Stimulated activated CD8-positive, alpha-beta memory T cell treated with anti-CD3 and anti-CD28 coated beads, Interleukin-4, amount 100 ng/mL, for 4 hours (primary cell): Measurements from ENCODE around the gene DSC1.

Source experiments
- DNase-seq, 2 donors: peaks; one replicate each; pipeline ENCODE4 v3.0.0-alpha.2; 2020; ENCODE audit warnings: low read depth in 2 of 2, low spot score in 1 of 2

The DSC1 gene

DNA sequence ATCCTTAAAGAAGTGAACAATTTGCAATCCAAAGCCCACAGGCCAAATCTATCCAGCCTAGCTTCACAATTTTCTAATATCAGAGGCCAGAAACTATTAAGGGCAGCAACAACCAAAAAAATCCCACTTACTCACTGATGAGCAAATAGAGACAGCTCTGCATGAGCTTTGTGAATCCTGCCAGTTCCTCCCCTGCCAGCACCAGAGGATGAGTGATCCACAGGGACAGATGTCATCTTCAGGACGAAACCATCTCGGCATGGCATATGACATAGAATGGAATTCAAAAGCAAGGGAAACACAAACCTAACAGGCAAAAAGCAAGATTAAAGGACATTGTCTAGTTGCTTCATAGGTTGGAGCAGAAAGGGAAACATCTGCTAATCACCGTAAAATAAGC lies 58.2 kb downstream of the DSC1 start:
- no peak for DNase-seq

DNA sequence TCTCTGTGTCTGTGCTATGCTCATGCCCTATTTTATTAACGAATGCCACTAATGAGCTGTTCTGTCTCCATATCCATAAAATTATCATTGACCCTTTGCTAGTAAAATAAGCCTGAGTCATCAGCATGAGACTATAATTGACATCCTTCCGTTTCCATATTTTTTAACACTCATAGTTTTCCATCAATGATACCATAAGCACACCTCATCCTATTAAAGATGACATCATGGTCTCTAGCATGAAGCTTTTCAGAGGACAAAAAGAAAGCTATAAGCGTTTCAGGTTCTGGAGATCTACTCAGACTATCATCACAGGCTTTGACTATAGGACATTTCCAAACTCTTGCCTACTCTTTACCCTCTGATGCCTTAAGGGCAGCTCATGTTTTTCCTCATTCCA lies 59.2 kb downstream of the DSC1 start:
- DNase-seq = no peak

GRCh38 chr18:31102941-31103340 lies 59.7 kb downstream of the DSC1 start:
- DNase-seq = no peak

DNA sequence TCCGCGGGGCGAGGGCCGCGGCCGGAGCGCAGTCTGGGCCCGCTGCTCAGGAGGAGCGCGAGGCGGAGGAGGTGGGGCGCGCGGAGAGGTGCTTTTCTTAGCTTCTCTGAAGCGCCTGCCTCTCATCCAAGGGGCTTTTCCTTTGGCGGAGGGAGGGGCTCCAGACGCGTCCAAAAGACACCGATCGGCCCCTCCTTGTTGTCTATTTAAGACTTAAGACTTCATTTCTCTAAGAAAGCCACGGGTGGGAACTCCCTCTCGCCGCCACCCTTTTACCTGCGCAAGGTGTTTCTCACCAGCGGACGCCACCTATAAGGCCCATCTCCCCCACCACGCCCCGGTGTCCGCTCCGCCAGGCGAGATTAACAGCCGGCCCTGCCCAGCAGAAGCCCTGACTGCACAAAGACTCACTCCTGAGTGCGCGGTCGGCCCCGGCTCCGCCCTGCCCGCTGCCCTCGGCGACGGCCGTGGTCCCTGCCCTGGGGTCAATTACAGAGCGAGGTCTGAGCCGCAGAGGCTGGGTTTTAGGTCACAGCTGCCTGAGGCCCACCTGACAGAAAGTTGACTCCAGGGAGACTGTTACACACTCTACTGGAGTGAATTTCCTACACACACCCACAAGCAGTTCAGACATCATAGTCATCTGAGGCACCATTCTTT lies 60.5 kb downstream of the DSC1 start, which contains the start of gene DSC2:
TSS of gene DSC2 (minus strand) at position 397 of the 660 bp plus-strand sequence. CDS start 450 bp downstream, outside the sequence.
- DNase-seq = no peak

GRCh38 chr18:31101183-31102024 lies 61.3 kb downstream of the DSC1 start:
- no peak for DNase-seq

GRCh38 chr18:31100436-31101182 lies 62.0 kb downstream of the DSC1 start:
- no peak for DNase-seq

- DNase-seq = no peak
Observed at GRCh38 chr18:31099450-31100230, 63.0 kb downstream of the DSC1 start.

DNA sequence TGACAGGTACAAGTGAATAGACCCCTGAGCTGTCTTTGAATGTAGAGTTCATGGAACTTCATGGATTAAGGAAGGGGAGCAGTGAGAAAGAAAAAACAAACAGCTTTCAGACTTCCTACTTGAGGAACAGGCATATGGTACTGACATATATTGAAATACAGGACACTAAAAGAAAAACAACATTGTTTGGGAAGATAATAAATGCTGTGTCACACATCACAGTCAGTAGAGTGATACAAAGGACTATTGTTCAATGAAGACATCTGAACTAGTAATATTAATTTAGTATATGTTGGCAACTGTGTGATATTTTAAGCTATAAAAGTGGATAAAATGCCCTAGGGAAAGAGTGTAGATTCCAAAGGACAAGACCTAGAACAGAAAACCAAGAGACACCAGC lies 63.8 kb downstream of the DSC1 start:
- no peak for DNase-seq

DNA sequence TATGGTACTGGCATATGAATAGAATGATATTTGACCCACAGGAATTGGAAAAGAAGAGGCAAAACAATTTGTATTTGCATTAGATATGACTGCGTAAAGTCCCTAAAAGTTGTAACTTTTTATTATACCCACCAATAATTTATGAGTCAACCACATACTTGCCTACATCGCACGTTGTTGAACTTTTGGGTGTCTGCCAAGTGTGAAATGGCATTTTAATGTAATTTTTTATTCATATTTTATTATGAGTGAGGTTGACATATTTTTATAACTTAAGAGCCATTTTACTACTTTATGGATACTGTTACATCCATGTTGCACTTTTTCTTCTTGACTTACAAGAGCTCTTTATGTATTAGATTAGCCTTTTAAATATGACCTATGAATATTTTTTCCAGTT lies 65.0 kb downstream of the DSC1 start:
- DNase-seq = no peak

- no peak for DNase-seq
Observed at GRCh38 chr18:31093880-31094279, 68.8 kb downstream of the DSC1 start.

GRCh38 chr18:31093294-31093693 lies 69.4 kb downstream of the DSC1 start:
- DNase-seq = no peak

- no peak for DNase-seq
Observed at GRCh38 chr18:31091350-31091749, 71.3 kb downstream of the DSC1 start.

DNA sequence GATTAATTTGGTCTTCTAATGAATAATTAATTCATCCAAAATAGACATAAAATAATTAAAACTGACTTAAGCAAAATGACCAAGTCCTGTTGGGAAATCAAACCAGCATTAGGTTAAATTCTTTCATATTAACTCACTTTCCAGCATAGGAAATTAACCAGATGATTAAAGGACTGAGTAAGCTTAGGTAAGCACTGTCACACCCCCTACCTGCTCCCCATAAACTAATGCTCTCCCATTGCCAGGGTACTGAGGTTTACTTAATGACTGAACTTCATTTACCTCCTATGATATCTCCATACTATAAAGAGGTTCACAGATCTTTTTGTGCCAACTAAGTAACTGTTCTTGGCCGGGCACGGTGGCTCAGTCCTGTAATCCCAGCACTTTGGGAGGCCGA lies 74.1 kb downstream of the DSC1 start:
- DNase-seq = no peak

GRCh38 chr18:31079973-31080372 lies 82.7 kb downstream of the DSC1 start:
- DNase-seq = no peak
